ENCODE data around the gene EMD. TPM values are rescaled to one million over a fixed set of nuclear protein-coding genes. Genes with fewer than 3 reads are reported as not detected.
"Not testable (repeated sequence)": the region's sequence is repeated elsewhere in the genome, so short reads cannot be mapped to it uniquely, and the experiment has no call there.

The EMD gene
- total RNA-seq, result 10 to 100 TPM; 66.1 to 68.1 TPM

GRCh38 chrX:154378799-154379568 lies at the start of gene EMD:
Gene EMD, plus strand, starts transcription at chrX:154379295. Its CDS starts 190 bp downstream, at chrX:154379485.
- ATAC-seq (ENCODE audit: low read depth) (peak; percentile 88), DNase-seq (peak; percentile 95)
- Mint-ChIP-seq H3K4me1 (peaks cover 13% of the 10 kb centered on the region), H3K4me3 (peak within 1 kb of the TSS; percentile 87), H3K27ac (peak within 1 kb of the TSS; percentile 90), H3K9me3 (no peaks in the 10 kb centered on the region), H3K36me3 (no peaks in the 10 kb centered on the region), H3K27me3 (no peaks in the 10 kb centered on the region)
- POLR2A ChIA-PET, result interaction anchor here (1.0 to 2.5 kb wide), 4 partner anchors 8 to 32 kb away, joined by 3 to 11 read pairs (median 4); partner anchors contain the start of gene RPL10

- no peak overlapping the region for H3K27ac Mint-ChIP-seq
- H3K4me1 Mint-ChIP-seq, result peaks cover 18% of the 10 kb centered on the region
- no peaks in the 10 kb centered on the region for H3K9me3 Mint-ChIP-seq
- no peaks in the 10 kb centered on the region for H3K27me3 Mint-ChIP-seq
- ATAC-seq (ENCODE audit: low read depth) (no peak), DNase-seq (no peak)
- POLR2A ChIA-PET, result interaction anchor here (0.7 kb wide), 1 partner anchor 78 kb away, joined by 3 read pairs; no protein-coding TSS in a partner anchor
- H3K36me3 Mint-ChIP-seq, result no peaks in the 10 kb centered on the region
- no peak overlapping the region for H3K4me3 Mint-ChIP-seq
Observed at GRCh38 chrX:154332561-154332960, 46.5 kb upstream of the EMD start.

GRCh38 chrX:154333116-154333515 lies 46.0 kb upstream of the EMD start:
- POLR2A ChIA-PET, result interaction anchor here (0.7 kb wide), 1 partner anchor 78 kb away, joined by 3 read pairs; no protein-coding TSS in a partner anchor
- ATAC-seq (ENCODE audit: low read depth) (no peak), DNase-seq (no peak)
- H3K27ac Mint-ChIP-seq, result no peak overlapping the region
- H3K27me3 Mint-ChIP-seq, result no peaks in the 10 kb centered on the region
- H3K4me3 Mint-ChIP-seq, result no peak overlapping the region
- H3K9me3 Mint-ChIP-seq, result no peaks in the 10 kb centered on the region
- H3K4me1 Mint-ChIP-seq, result peaks cover 14% of the 10 kb centered on the region
- H3K36me3 Mint-ChIP-seq, result no peaks in the 10 kb centered on the region

GRCh38 chrX:154333837-154334271 lies 45.2 kb upstream of the EMD start:
- POLR2A ChIA-PET, result no interaction called here
- no peaks in the 10 kb centered on the region for H3K9me3 Mint-ChIP-seq
- ATAC-seq (ENCODE audit: low read depth) (peak; percentile 42), DNase-seq (no peak)
- peak overlapping the region; percentile 50 for H3K4me3 Mint-ChIP-seq
- H3K27me3 Mint-ChIP-seq, result no peaks in the 10 kb centered on the region
- peaks cover 12% of the 10 kb centered on the region for H3K4me1 Mint-ChIP-seq
- peak overlapping the region; percentile 87 for H3K27ac Mint-ChIP-seq
- no peaks in the 10 kb centered on the region for H3K36me3 Mint-ChIP-seq

GRCh38 chrX:154334496-154334895 lies 44.6 kb upstream of the EMD start:
- no peaks in the 10 kb centered on the region for H3K9me3 Mint-ChIP-seq
- H3K4me3 Mint-ChIP-seq, result no peak overlapping the region
- POLR2A ChIA-PET, result no interaction called here
- DNase-seq, result no peak
- H3K4me1 Mint-ChIP-seq, result peaks cover 12% of the 10 kb centered on the region
- H3K27me3 Mint-ChIP-seq, result no peaks in the 10 kb centered on the region
- ATAC-seq (ENCODE audit: low read depth), result no peak
- peak overlapping the region; percentile 87 for H3K27ac Mint-ChIP-seq
- no peaks in the 10 kb centered on the region for H3K36me3 Mint-ChIP-seq

GRCh38 chrX:154341399-154342298 lies 37.4 kb upstream of the EMD start:
- H3K27ac Mint-ChIP-seq, H3K4me3 Mint-ChIP-seq, H3K27me3 Mint-ChIP-seq, POLR2A ChIA-PET, H3K9me3 Mint-ChIP-seq, DNase-seq, H3K4me1 Mint-ChIP-seq, H3K36me3 Mint-ChIP-seq: not testable (repeated sequence)
- peak; percentile 85 for ATAC-seq (ENCODE audit: low read depth)

- DNase-seq; H3K36me3 Mint-ChIP-seq; H3K27ac Mint-ChIP-seq; H3K9me3 Mint-ChIP-seq; H3K4me1 Mint-ChIP-seq; ATAC-seq (ENCODE audit: low read depth); H3K27me3 Mint-ChIP-seq; H3K4me3 Mint-ChIP-seq; POLR2A ChIA-PET: not testable (repeated sequence)
Observed at GRCh38 chrX:154343063-154343462, 36.0 kb upstream of the EMD start.

GRCh38 chrX:154343620-154344019 lies 35.5 kb upstream of the EMD start:
- H3K27ac Mint-ChIP-seq, H3K27me3 Mint-ChIP-seq, H3K4me3 Mint-ChIP-seq, H3K36me3 Mint-ChIP-seq, DNase-seq, POLR2A ChIA-PET, H3K9me3 Mint-ChIP-seq: not testable (repeated sequence)
- peaks cover 10% of the 10 kb centered on the region for H3K4me1 Mint-ChIP-seq
- peak; percentile 18 for ATAC-seq (ENCODE audit: low read depth)

- Mint-ChIP-seq H3K27ac (peak overlapping the region; percentile 78), H3K4me3 (no peak overlapping the region), H3K36me3 (no peaks in the 10 kb centered on the region), H3K4me1 (peaks cover 20% of the 10 kb centered on the region), H3K27me3 (no peaks in the 10 kb centered on the region), H3K9me3 (no peaks in the 10 kb centered on the region)
- ATAC-seq (ENCODE audit: low read depth) (no peak), DNase-seq (no peak)
- POLR2A ChIA-PET, result interaction anchor here (1.0 to 3.0 kb wide), 4 partner anchors 21 to 50 kb away, joined by 3 to 13 read pairs (median 6); partner anchors contain the start of gene FLNA
Observed at GRCh38 chrX:154348114-154348531, 31.0 kb upstream of the EMD start.

- peaks cover 2% of the 10 kb centered on the region for H3K36me3 Mint-ChIP-seq
- no peaks in the 10 kb centered on the region for H3K27me3 Mint-ChIP-seq
- H3K4me1 Mint-ChIP-seq, result peaks cover 21% of the 10 kb centered on the region
- DNase-seq (no peak), ATAC-seq (ENCODE audit: low read depth) (no peak)
- POLR2A ChIA-PET, result interaction anchor here (0.5 to 3.0 kb wide), 4 partner anchors 20 to 257 kb away, joined by 3 to 13 read pairs (median 6); no protein-coding TSS in a partner anchor
- H3K4me3 Mint-ChIP-seq, result no peak overlapping the region
- no peaks in the 10 kb centered on the region for H3K9me3 Mint-ChIP-seq
- peak overlapping the region; percentile 78 for H3K27ac Mint-ChIP-seq
Observed at GRCh38 chrX:154348646-154349358, 30.3 kb upstream of the EMD start.

- no peaks in the 10 kb centered on the region for H3K27me3 Mint-ChIP-seq
- POLR2A ChIA-PET, result interaction anchor here (0.5 to 3.0 kb wide), 4 partner anchors 20 to 257 kb away, joined by 3 to 13 read pairs (median 6); no protein-coding TSS in a partner anchor
- peaks cover 2% of the 10 kb centered on the region for H3K36me3 Mint-ChIP-seq
- no peak for ATAC-seq (ENCODE audit: low read depth)
- no peak overlapping the region for H3K4me3 Mint-ChIP-seq
- H3K9me3 Mint-ChIP-seq, result no peaks in the 10 kb centered on the region
- no peak for DNase-seq
- peaks cover 23% of the 10 kb centered on the region for H3K4me1 Mint-ChIP-seq
- H3K27ac Mint-ChIP-seq, result peak overlapping the region; percentile 51
Observed at GRCh38 chrX:154349359-154349935, 29.6 kb upstream of the EMD start.

GRCh38 chrX:154349979-154350378 lies 29.1 kb upstream of the EMD start:
- H3K27me3 Mint-ChIP-seq, result no peaks in the 10 kb centered on the region
- no peak for DNase-seq
- H3K36me3 Mint-ChIP-seq, result peaks cover 2% of the 10 kb centered on the region
- no peaks in the 10 kb centered on the region for H3K9me3 Mint-ChIP-seq
- H3K4me3 Mint-ChIP-seq, result no peak overlapping the region
- POLR2A ChIA-PET, result interaction anchor here (2.2 kb wide), 1 partner anchor 21 kb away, joined by 8 read pairs; no protein-coding TSS in a partner anchor
- H3K4me1 Mint-ChIP-seq, result peaks cover 23% of the 10 kb centered on the region
- no peak overlapping the region for H3K27ac Mint-ChIP-seq
- ATAC-seq (ENCODE audit: low read depth), result no peak

Data from activated naive CD8-positive, alpha-beta T cell treated with anti-CD3 and anti-CD28 coated beads, Interleukin-2, amount 10 ng/mL, durations not matched to agents 7 days and 5 days (primary cell).